DND-41 (cell line): ENCODE results near the gene NOD2.

Experiments used
- CTCF ChIP-seq: IDR thresholded peaks from 2 replicates; pipeline ENCODE4 v1.5.1; 2012; ENCODE audit warnings: borderline replicate concordance, low read length, moderate library complexity, mild to moderate bottlenecking; ENCODE audit not compliant: poor library complexity, severe bottlenecking; ENCODE audit errors: extremely low read depth
- EZH2 ChIP-seq: IDR thresholded peaks from 3 replicates; pipeline ENCODE4 v1.6.1; 2012; ENCODE audit warnings: borderline replicate concordance, low read depth, mild to moderate bottlenecking, moderate library complexity, low read length, inconsistent platforms; ENCODE audit not compliant: severe bottlenecking

GRCh38 chr16:50706250-50706649 lies 12.8 kb downstream of the NOD2 start:
- TF ChIP-seq CTCF (no peak), EZH2 (no peak)
